GM19351 (cell line): ENCODE data around the gene SH2D3A.
"Not testable (repeated sequence)": the region's sequence is repeated elsewhere in the genome, so short reads cannot be mapped to it uniquely, and the experiment has no call there.

Experiments
- ATAC-seq: cut with Tn5 transposase; IDR thresholded peaks from one replicate; pipeline ENCODE4 v1.9.1; 2021; ENCODE audit warnings: mild to moderate bottlenecking, moderate library complexity; ENCODE audit not compliant: unreplicated experiment

SH2D3A gene

DNA sequence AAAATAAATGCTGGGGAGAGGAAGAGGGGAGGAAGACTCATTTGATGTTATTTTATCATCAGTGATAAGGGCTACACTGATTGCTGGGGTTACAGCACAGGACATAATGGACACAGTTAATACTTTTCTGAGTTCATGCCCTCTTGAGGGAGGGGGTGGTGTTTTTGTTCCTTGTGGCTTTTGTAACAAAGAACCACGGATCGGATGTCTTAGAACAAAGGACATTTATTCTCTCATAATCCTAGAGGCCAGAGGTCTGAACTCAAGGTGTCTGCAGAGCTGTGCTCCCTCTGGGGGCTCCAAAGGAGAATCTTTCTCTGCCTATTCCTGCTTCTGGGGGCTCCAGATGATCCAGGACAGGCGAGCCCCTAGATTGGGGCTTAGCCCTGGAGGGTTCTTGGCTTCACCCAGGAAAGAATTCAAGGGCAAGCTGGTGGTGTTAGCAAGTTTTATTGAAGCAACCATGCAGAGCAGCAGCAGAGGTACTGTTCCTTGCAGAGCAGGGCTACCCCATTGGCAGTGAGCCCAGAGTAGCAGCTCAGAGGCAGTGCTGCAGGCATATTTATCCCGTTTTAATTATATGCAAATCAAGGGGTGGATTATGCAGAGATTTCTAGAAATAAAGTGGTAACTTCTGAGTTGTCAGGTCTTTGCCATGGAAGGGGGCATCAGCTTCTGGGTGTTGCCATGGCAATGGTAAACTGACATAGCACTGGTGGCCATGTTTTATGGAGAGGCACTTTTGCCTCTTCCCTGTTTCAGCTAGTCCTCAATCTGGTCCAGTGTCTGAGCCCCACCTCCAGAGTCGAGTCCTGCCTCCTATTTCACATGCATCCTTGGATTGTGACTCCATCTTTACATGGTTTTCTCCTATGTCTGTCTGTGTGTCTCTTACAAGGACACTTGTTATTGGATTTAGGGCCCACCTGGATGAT lies 23.2 kb upstream of the SH2D3A start:
- no peak for ATAC-seq

- ATAC-seq = no peak
Measured at GRCh38 chr19:6788896-6789295, 21.7 kb upstream of the SH2D3A start.

GRCh38 chr19:6787393-6787792 lies 20.2 kb upstream of the SH2D3A start:
- ATAC-seq = no peak

DNA sequence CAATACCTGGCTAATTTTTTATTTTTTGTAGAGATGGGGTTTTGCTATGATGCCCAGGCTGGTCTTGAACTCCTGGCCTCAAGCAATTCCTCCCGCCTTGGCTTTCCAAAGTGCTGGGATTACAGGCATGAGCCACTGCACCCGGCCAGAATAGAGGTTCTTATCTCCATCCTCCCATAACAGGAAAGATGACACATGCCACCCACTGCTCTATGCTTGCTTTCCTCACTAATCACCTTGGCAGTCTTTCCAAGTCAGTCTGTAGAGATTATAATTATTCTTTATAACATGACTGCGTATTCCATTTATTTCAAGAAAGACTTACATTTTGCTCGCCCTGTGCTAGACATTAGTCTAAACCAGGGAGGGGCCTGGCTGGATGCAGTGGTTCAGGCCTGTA lies 12.0 kb upstream of the SH2D3A start:
- no peak for ATAC-seq

DNA sequence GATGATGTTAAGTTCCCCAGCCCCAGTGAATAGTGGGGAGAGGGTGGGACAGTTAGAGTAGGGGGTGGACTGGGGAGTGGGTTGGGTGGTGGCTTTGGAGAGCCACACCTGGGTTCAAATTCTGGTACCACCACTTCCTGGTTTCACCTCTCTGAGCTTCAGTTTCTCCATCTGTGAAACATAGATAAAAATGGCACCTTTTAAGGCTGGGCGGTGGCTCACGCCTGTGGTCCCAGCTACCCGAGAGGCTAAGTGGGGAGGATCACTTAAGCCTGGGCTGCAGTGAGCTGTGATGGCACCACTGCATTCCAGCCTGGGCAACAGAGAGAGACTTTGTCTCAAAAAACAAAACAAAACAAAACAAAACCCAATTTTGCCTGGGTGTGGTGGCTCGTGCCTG lies 11.2 kb upstream of the SH2D3A start:
- no peak for ATAC-seq

DNA sequence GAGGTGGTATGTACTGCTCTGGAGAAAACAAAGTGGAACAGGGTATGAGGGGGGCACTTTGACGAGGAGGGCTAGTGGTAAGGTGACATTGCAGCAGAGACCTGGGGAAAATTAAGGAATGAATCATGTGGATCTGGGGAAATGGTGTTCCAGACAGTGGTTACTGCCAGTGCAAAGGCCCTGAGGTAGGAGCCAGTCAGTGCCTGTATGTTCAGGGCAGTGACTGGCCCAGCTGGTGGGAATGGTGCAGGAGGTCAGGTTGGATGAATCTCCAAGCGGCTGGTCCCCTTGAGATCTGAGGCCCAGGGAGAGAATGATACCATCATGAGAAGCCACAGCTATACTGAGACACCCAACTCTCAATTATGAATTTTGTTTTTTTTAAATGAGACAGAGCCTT lies 10.2 kb upstream of the SH2D3A start:
- no peak for ATAC-seq

DNA sequence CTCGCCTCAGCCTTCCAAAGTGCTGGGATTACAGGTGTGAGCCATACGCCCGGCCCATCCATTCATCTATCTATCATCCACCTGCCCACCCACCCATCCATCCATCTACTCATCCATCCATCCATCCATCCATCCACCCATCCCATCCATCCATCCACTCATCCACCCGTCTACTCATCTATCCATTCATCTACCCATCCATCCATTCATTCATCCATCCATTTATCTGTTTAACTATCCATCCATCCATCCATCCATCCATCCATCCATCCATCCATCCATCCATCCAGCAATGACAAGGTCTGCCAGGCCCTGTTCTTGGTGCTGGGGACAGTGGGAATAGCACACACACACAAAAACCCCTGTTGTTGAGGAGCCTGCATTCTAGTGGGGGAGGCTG lies 9.8 kb upstream of the SH2D3A start:
- no peak for ATAC-seq

DNA sequence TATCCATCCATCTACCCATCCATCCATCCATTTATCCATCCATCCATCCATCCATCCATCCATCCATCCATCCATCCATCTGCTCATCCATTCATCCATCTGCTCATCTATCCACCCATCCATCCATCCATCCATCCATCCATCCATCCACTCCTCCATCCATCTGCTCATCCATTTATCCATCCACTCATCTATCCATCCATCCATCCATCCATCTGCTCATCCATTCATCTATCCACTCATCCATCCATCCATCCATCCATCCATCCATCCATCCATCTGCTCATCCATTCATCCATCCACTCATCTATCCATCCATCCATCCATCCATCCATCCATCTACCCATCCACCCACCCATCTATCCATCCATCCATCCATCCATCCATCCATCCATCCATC lies 8.8 kb upstream of the SH2D3A start:
- not testable (repeated sequence) for ATAC-seq

DNA sequence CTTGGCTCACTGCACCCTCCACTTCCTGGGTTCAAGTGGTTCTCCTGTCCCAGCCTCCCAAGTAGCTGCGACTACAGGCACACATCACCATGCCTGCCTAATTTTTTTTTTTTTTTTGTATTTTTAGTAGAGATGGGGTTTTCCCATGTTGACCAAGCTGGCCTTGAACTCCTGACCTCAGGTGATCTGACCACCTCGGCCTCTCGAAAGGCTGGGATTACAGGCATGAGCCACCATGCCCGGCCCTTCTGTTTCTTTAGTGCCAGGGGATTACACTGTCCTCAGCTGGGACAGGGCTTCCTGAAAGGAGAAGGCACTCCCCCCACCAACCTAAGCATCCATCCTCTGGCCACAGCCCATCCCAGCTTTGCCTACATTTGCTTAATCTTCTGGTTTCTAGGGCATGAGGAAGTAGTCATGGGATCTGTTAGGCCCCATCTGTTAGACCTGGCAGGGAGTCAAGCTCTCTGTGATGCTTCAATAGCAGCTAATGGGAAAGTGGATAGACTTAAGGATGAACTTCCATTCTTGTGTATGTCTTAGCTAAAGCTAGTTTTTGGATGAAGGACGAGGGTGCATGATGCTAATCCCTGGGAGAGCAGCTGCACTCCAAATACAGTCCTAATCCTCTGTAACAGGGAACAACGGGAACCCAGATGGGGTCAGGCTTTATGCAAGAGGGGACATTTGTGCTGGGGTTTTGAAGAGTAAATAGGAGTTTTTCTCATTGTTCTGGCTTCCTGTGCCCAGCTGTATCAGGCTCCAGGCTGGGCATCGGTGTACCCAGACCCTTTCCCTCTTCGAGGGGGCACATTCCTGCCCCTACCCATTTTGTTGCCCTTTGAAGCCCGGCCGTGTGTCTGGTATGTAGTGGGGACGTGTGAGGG lies 7.8 kb upstream of the SH2D3A start:
- ATAC-seq = no peak

DNA sequence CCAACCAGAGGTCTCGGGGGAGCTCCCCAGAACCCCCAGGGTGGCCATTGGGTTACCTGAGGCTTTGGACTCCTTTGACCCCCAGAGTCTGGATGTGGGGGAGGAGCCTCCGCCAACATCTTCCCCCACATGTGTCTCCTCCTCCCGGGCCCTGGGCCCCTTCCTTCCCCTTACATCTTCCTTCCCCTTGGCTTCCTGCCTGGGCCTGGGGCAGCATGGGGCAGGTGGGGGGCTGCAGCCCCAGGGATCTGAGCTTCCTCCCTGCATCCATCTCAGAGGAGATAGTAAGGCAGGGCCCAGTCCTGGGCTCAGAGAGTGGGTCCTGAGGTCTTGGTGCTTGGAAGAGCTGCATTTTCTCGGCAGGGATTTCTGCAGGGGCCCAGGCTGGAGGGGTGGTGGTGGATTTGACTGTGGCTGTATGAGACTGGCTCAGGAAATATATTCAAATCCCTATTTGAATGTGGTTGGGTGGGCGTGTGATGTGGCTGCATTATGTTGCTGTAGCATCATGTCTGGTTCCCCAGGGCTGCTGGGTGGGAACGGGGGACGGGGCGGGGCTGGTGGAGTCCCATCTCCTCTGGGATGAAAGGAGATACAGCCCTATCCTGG lies 6.2 kb upstream of the SH2D3A start:
- ATAC-seq = no peak

DNA sequence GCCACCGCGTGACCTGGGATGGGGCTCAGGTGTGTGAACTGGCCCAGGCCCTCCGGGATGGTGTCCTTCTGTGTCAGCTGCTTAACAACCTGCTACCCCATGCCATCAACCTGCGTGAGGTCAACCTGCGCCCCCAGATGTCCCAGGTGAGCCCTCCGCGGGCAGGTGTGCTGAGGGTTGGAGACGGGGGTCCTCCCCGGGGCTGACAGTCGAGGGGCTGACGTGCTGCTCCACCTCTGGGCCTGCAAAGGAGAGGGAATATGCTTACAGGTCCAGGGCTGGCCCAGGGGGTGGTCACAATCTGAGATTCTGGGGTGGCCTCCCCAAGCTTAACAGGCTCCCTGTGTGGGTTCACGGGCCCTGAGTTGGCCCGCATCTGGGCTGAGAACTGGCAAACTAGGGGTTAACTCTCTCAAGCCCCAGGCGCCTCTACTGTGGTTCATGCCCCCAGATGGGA lies 5.7 kb upstream of the SH2D3A start:
- no peak for ATAC-seq

GRCh38 chr19:6772028-6772865 lies 5.0 kb upstream of the SH2D3A start, which contains the start of gene VAV1:
VAV1 (plus strand) TSS chr19:6772708; CDS start chr19:6772808, 100 bp downstream.
- no peak for ATAC-seq

DNA sequence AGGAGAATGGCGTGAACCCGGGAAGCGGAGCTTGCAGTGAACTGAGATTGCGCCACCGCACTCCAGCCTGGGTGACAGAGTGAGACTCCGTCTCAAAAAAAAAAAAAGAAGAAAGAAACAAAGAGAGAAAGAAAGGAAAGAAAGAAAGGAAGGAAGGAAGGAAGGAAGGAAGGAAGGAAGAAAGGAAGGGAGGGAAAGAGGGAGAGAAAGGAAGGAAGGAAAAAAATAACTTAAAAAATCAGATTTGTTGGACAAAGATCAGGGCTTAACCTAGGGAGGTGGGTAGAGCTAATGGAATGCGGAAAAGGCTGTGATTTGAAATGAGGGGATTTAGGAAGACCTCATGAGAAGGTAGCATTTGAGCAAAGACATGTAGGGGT lies 4.4 kb upstream of the SH2D3A start:
- not testable (repeated sequence) for ATAC-seq

DNA sequence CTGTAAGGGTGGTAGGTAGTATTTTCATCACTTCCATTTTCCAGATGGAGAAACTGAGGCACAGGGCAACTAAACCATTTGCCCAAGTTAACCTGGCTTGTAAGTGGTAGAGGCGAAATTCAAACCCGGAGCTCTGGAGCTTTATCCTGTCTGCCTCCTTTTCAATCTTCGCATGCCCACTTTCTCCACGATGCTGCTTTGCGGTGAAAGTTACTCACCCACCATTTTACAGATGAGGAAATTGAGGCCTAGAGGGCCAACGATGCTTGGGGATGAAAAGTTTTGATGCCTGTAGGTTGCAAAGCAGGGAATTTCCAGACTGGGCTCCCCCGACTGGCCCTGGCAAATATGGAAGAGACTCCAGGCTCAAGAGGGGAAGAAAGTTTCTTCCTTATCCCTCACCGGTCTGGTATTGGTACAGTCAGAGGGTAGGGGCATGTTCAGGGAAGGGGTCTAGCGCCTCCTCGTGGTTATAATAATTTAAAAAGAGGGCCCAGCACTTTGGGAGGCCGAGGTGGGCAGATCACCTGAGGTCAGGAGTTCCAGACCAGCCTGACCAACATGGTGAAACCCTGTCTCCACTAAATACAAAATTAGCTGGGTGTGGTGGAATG lies 1.9 kb upstream of the SH2D3A start:
- no peak for ATAC-seq

DNA sequence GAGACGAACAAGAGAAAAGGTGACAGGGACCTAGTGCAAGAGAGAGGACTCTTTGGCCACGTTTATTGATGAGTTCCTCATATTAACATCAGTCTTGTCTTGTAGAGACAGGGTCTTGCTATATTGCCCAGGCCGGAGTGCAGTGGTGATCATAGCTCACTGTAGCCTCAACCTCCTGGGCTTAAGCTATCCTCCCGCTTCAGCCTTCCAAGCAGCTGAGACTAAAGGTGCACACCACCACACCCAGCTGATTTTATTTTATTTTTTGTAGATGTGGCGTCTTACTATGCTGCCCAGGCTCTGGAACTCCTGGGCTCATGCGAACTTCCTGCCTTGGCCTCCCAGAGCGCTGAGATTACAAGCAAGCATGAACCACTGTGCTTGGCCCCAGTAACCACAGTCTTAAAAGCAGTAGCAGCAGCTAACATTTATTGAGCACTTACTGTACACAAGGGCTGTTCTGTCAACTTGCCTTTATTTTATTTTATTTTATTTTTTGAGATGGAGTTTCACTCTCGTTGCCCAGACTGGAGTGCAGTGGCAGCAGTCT lies 1.1 kb upstream of the SH2D3A start:
- ATAC-seq = no peak

- ATAC-seq = peak; percentile 31
Measured at GRCh38 chr19:6767081-6767356, 216 bp downstream of the SH2D3A start.

DNA sequence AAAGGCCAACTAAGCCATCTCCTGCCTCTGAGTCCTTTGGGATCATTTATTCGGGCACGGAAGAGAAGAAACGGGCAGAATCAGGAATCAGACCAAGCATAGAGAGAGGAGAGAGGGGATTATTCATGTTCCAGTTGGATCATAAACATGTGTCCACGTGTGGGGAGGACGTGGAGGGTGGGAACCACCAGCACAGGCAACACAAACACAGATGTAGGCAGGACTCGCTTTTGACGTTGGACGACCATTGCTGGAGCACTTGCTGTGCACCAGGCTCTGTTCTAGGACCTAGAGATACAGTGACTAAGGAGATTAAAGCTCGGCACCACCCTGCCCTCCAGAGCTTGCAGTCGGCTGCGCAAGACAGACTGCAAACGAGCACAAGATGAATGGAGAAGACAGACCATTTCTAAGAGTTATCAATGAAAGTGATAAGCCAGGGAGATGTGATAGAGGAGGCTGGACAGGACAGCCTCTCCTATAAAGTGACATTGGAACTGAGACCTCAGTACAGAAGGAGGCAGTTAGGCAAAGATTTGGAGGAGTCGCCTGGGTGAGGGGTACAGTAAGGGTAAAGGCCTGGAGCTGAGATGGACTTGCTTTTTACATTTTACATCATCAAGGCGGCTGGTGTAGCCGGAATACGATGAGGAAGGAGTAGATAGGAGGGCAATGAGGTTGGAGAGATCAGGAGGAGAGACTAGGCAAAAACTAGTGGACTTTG lies 716 bp downstream of the SH2D3A start:
- ATAC-seq = no peak

DNA sequence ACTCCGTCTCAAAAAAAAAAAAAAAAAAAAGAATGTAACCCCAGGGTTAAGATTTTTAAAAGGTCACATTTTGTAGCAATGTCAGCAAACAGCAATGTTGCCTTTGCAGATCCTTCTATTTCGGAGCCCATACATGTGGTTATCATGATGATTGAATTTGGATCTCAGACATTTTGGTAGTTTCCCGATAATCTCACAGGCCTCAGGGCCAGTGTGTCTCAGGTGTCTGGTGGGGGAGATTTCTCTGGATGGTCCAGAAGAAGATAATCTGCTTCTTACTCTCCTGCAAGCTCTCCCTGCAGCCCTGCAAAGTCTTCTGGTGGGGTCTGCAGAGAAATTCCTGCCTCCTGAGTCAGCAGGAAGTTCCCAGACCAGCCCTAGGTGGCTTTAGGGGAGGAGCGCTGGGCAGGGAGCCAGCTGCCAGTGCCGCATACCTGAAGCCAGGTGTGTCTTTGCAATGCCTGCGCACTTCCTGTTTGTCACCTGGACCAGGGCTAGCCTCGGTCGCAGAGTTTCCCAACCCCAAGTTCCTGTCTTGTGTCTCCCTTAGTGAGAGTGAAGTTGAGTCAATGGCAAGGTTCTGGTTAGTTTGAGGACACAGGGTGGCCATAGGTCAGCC lies 1.4 kb downstream of the SH2D3A start:
- ATAC-seq = no peak
